ENCODE measurements around the gene ZNF516.

The ZNF516 gene

DNA sequence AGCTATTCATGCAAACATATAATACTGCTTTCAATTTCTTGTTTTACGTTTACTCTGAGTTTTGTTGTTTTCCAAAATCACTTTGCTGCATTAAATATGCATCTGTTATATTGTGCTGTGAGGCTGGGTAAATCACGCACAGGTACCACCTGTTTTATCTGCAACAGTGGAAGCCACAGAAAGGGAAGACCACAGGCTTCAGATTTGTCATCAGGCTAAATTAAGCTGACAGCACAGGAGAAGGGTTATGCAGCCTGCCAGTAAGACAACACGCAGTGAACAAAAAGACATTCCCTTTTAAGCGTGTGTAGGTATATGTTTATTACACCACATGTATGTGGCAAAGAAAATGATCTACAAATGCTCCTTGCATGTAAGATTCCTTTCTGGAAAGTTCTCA is 38.2 kb downstream of the ZNF516 start:
- H3K27me3 ChIP-seq (ENCODE audit: insufficient read depth, poor library complexity, severe bottlenecking) = no peaks in the 10 kb centered on the region
- H3K27ac ChIP-seq (replicated peaks) = no peak overlapping the region
- H3K4me3 ChIP-seq (replicated peaks; ENCODE audit: insufficient read depth, low read length) = no peak overlapping the region
- no peak for DNase-seq (ENCODE audit: low read depth in 1 of 2, low spot score in 1 of 2)
- TF ChIP-seq, protein P1, sequence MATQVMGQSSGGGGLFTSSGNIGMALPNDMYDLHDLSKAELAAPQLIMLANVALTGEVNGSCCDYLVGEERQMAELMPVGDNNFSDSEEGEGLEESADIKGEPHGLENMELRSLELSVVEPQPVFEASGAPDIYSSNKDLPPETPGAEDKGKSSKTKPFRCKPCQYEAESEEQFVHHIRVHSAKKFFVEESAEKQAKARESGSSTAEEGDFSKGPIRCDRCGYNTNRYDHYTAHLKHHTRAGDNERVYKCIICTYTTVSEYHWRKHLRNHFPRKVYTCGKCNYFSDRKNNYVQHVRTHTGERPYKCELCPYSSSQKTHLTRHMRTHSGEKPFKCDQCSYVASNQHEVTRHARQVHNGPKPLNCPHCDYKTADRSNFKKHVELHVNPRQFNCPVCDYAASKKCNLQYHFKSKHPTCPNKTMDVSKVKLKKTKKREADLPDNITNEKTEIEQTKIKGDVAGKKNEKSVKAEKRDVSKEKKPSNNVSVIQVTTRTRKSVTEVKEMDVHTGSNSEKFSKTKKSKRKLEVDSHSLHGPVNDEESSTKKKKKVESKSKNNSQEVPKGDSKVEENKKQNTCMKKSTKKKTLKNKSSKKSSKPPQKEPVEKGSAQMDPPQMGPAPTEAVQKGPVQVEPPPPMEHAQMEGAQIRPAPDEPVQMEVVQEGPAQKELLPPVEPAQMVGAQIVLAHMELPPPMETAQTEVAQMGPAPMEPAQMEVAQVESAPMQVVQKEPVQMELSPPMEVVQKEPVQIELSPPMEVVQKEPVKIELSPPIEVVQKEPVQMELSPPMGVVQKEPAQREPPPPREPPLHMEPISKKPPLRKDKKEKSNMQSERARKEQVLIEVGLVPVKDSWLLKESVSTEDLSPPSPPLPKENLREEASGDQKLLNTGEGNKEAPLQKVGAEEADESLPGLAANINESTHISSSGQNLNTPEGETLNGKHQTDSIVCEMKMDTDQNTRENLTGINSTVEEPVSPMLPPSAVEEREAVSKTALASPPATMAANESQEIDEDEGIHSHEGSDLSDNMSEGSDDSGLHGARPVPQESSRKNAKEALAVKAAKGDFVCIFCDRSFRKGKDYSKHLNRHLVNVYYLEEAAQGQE (IDR thresholded peaks at IDR 0.05; ENCODE audit: insufficient replicate concordance, low read depth) = no peak
- TF ChIP-seq SPI1 (IDR thresholded peaks at IDR 0.05; ENCODE audit: borderline replicate concordance, low read depth) = no peak
- no peak for TF ChIP-seq CTCF (IDR thresholded peaks at IDR 0.05; ENCODE audit: insufficient read depth, low read length)
- no peak for TF ChIP-seq GABPA (IDR thresholded peaks at IDR 0.05; ENCODE audit: low read depth)
- no peak for TF ChIP-seq POLR2AphosphoS5 (IDR thresholded peaks at IDR 0.05; ENCODE audit: low read depth)

DNA sequence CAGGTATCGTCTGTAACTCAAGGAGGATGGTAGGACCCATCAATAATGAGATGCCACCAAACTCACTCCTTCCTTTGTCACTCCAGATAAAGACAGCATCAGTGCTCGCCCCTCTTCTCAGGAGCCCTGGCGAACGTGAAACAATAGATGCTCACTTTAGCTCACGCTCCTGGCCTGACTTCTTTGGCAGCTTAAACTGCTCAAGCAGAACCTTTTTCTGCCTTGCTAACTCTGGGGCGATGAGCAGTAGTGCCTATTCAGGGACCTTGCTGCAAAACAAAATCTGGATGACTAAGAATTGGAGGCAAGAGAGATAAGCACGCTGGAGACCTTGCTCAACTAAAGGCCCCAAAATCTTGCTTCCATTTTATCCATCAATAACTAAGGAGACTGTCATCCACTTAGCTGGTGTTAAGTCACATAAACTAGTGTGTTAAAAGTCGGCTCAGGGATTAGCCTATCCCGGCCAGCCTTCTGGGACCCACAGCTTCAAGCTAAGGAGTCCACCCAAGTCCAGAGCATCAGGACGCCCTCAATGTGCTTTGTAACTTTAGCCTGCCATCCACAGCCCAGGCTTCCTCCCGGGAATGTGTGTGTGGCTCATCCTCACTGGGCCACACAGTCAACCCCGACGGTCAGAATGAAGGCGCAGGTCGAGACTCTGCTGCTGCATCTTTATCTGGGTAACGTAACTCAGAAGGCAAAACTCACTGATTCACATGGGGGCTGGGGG is 38.9 kb downstream of the ZNF516 start:
- H3K4me3 ChIP-seq (replicated peaks; ENCODE audit: insufficient read depth, low read length) = no peak overlapping the region
- no peak overlapping the region for H3K27ac ChIP-seq (replicated peaks)
- no peak for DNase-seq (ENCODE audit: low read depth in 1 of 2, low spot score in 1 of 2)
- no peak for TF ChIP-seq CTCF (IDR thresholded peaks at IDR 0.05; ENCODE audit: insufficient read depth, low read length)
- TF ChIP-seq SPI1 (IDR thresholded peaks at IDR 0.05; ENCODE audit: borderline replicate concordance, low read depth) = no peak
- TF ChIP-seq POLR2AphosphoS5 (IDR thresholded peaks at IDR 0.05; ENCODE audit: low read depth) = no peak
- TF ChIP-seq GABPA (IDR thresholded peaks at IDR 0.05; ENCODE audit: low read depth) = no peak
- TF ChIP-seq, protein P1 (IDR thresholded peaks at IDR 0.05; ENCODE audit: insufficient replicate concordance, low read depth) = no peak
- no peaks in the 10 kb centered on the region for H3K27me3 ChIP-seq (ENCODE audit: insufficient read depth, poor library complexity, severe bottlenecking)

GRCh38 chr18:76455003-76455676 is 39.9 kb downstream of the ZNF516 start:
- DNase-seq (ENCODE audit: low read depth in 1 of 2, low spot score in 1 of 2) = no peak
- TF ChIP-seq POLR2AphosphoS5 (IDR thresholded peaks at IDR 0.05; ENCODE audit: low read depth) (no peak), SPI1 (IDR thresholded peaks at IDR 0.05; ENCODE audit: borderline replicate concordance, low read depth) (no peak), GABPA (IDR thresholded peaks at IDR 0.05; ENCODE audit: low read depth) (no peak), CTCF (IDR thresholded peaks at IDR 0.05; ENCODE audit: insufficient read depth, low read length) (no peak)
- TF ChIP-seq, protein P1 (IDR thresholded peaks at IDR 0.05; ENCODE audit: insufficient replicate concordance, low read depth) = no peak
- Histone ChIP-seq H3K27me3 (ENCODE audit: insufficient read depth, poor library complexity, severe bottlenecking) (no peaks in the 10 kb centered on the region), H3K4me3 (replicated peaks; ENCODE audit: insufficient read depth, low read length) (no peak overlapping the region), H3K27ac (replicated peaks) (no peak overlapping the region)
